HG02623 (cell line): Measurements from ENCODE around the gene WDR4.
"Not testable (repeated sequence)": the region's sequence is repeated elsewhere in the genome, so short reads cannot be mapped to it uniquely, and the experiment has no call there.

Experiments used
- ATAC-seq: cut with Tn5 transposase; IDR thresholded peaks from one replicate; pipeline ENCODE4 v1.9.1; 2021; ENCODE audit warnings: moderate library complexity; ENCODE audit not compliant: unreplicated experiment

WDR4 gene

GRCh38 chr21:42853621-42854020 lies 25.7 kb downstream of the WDR4 start:
- no peak for ATAC-seq

- no peak for ATAC-seq
Observed at GRCh38 chr21:42852925-42853570, 26.3 kb downstream of the WDR4 start.

GRCh38 chr21:42851812-42852665 lies 27.3 kb downstream of the WDR4 start:
- no peak for ATAC-seq

GRCh38 chr21:42850866-42851391 lies 28.4 kb downstream of the WDR4 start:
- no peak for ATAC-seq

- ATAC-seq: no peak
Observed at GRCh38 chr21:42850463-42850862, 28.9 kb downstream of the WDR4 start.

GRCh38 chr21:42849759-42850412 lies 29.5 kb downstream of the WDR4 start:
- no peak for ATAC-seq

- ATAC-seq: no peak
Observed at GRCh38 chr21:42848932-42849758, 30.2 kb downstream of the WDR4 start.

- not testable (repeated sequence) for ATAC-seq
Observed at GRCh38 chr21:42848144-42848931, 31.0 kb downstream of the WDR4 start.

GRCh38 chr21:42847726-42848125 lies 31.6 kb downstream of the WDR4 start:
- no peak for ATAC-seq

GRCh38 chr21:42847051-42847707 lies 32.2 kb downstream of the WDR4 start:
- ATAC-seq: no peak

- ATAC-seq: no peak
Observed at GRCh38 chr21:42846221-42846620, 33.1 kb downstream of the WDR4 start.

- ATAC-seq: no peak
Observed at GRCh38 chr21:42845296-42845965, 33.9 kb downstream of the WDR4 start.

- no peak for ATAC-seq
Observed at GRCh38 chr21:42844411-42845113, 34.8 kb downstream of the WDR4 start.

GRCh38 chr21:42843056-42843455 lies 36.3 kb downstream of the WDR4 start:
- no peak for ATAC-seq

GRCh38 chr21:42841916-42842655 lies 37.3 kb downstream of the WDR4 start:
- not testable (repeated sequence) for ATAC-seq

GRCh38 chr21:42841156-42841915 lies 38.0 kb downstream of the WDR4 start:
- ATAC-seq: no peak
